OCI-M2 (cell line): ENCODE measurements around the gene SERPINA12.

ENCODE experiments used
- DNase-seq: peaks from one replicate; lab custom pipeline; 2025; ENCODE audit not compliant: unreplicated experiment; lab: John Stamatoyannopoulos, UW

The SERPINA12 gene, protein sequence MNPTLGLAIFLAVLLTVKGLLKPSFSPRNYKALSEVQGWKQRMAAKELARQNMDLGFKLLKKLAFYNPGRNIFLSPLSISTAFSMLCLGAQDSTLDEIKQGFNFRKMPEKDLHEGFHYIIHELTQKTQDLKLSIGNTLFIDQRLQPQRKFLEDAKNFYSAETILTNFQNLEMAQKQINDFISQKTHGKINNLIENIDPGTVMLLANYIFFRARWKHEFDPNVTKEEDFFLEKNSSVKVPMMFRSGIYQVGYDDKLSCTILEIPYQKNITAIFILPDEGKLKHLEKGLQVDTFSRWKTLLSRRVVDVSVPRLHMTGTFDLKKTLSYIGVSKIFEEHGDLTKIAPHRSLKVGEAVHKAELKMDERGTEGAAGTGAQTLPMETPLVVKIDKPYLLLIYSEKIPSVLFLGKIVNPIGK

GRCh38 chr14:94509356-94509755 lies at the start of gene SERPINA12:
Gene SERPINA12 (minus strand): TSS chr14:94509469. CDS start chr14:94498397, 11,072 bp downstream.
- DNase-seq, result no peak

DNA sequence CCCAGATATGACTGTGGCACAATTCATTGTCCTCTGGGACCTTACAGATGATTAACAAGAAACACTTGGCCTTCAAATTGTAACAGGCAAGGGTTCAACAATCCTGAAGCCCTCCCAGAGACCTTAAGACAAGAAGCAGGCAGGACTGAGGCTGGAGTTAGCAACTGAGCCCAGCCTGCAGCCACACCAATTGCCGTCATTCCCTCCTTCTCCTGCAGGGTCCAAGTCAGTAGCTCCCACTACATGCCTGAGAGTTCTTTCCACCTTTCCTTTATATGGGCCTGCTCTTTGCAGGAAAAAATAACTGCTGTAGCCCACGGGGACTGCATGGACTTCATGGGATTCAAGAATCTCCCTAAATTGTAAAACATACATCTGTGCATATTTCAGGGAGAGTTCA lies 49.6 kb upstream of the SERPINA12 start:
- no peak for DNase-seq

- DNase-seq, result no peak
Measured at GRCh38 chr14:94557327-94557726, 48.1 kb upstream of the SERPINA12 start.

- DNase-seq, result no peak
Measured at GRCh38 chr14:94555991-94556390, 46.7 kb upstream of the SERPINA12 start.

GRCh38 chr14:94550041-94550440 lies 40.8 kb upstream of the SERPINA12 start:
- no peak for DNase-seq

GRCh38 chr14:94548999-94549985 lies 40.0 kb upstream of the SERPINA12 start:
- DNase-seq, result no peak

GRCh38 chr14:94548131-94548998 lies 39.1 kb upstream of the SERPINA12 start:
- DNase-seq, result no peak

DNA sequence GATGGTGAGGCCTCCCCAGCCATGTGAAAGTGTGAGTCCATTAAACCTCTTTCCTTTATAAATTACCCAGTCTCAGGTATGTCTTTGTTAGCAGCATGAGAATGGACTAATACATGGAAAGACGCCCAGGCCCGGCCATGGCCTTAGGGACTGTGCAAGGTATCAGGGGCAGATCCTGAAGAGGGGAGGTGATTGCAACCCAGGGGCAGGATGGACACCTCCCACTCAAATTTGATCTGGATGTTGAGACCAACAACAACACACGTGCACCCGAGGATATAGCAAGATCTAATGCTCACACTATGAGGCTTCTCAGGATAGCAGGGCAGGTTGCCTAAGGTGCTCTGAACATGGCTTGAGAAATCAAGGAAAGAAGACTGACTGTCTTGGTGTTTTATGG lies 38.5 kb upstream of the SERPINA12 start:
- no peak for DNase-seq

DNA sequence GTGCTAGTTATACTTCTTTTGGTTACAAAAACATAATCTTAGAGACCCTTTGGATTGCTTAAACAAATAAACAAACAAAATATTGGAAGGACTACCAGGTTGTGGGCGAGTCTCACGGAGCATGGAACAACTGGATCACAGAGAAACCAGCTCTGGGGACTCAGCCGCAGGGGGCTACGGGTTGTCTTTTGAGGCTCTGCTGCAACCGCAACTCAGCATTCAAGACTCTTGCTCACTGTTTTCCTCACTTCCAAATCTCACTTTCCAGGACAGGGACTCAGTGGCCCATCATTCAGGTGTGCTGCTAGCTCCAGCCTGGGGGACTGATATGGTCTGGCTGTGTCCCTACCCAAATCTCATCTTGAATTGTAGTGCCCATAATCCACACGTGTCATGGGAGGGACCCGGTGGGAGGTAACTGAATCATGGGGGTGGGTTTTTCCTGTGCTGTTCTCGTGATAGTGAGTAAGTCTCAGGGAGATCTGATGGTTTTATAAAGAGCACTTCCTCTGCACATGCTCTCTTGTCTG lies 37.9 kb upstream of the SERPINA12 start:
- no peak for DNase-seq

DNA sequence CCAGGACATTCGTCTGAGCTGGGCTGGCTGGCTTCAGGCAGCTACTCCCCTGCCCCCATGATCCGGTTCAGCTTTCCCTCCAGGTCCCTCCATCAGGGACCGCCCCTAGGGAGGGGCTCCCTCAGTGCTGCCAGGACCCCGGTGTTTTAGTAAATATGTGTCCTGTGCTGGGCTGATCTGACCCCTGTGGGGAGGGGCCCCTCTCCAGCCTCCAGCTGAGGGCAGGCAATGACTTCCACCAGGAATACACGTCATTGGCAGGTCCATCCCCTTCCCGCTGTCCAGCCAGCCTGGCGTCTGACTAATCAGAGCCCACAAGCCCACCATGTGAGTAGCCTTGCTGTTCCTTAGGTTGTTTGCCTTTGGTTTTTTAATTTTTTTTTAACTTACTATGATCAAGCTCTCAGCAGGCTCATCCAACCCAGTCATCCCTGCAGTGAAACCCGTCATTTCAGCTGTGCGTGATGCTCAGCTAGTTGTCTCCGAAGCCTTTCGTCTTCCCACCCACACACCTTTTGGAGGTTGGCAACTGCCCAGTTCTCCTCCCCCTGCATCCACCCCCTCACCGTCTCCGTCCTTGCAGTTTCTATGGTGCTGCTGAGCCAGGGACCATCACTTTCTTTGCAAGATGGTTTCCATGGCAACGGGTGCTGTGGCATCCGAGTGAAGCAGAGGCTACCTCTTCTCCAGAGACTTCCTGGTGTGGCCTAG lies 36.0 kb upstream of the SERPINA12 start:
- DNase-seq, result no peak

DNA sequence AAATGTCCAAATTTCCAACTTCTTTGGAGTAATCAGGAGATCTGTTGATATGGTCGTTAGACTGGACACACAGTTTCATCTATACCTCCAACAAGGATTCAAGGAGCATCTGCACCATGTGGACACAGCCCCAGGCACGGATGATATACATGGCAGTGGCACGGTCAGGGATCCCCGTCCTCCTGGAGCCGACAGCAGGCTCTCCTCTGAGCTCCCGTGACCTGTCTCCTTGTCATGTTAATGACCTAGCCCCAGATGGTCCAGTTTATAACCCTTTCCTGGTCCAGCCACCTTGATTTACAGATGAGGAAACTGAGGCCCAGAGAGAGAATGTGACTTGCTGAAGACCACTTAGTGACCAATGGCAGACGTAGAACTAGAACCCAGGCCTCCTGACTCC lies 35.5 kb upstream of the SERPINA12 start:
- DNase-seq, result no peak

DNA sequence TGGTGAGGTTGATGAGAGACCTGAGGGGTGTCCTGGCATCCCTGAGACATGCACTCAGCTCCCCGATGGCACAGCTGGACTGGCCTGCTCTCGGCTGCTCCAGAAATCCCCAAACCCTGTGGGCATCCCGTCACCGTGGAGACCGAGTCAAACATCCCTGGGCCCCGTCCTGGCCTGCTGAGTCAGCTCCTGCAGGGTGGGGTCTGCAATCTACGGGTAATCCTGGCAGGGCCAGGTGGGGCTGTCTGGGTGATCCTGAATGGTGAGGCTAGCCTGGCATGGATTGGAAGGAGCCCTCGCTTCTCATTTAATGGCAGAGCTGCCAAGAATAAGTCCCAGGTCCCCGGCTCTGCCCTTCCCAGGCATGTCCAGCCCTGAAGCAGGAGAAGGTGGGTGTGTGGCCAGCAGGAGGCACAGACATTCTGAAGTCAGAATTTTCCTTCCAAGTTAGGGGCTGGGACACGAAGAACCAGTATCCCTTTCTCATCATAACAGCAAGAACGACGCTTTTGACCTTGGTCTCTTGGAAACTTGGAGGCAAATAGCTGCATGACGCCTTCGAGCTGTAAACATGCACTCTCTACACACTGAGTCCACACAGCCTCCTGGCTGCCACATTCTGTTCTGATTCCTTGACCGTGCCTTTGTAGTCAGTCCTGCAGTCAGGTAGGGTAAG lies 34.3 kb upstream of the SERPINA12 start:
- DNase-seq, result no peak

- DNase-seq, result no peak
Measured at GRCh38 chr14:94542811-94543440, 33.7 kb upstream of the SERPINA12 start.

DNA sequence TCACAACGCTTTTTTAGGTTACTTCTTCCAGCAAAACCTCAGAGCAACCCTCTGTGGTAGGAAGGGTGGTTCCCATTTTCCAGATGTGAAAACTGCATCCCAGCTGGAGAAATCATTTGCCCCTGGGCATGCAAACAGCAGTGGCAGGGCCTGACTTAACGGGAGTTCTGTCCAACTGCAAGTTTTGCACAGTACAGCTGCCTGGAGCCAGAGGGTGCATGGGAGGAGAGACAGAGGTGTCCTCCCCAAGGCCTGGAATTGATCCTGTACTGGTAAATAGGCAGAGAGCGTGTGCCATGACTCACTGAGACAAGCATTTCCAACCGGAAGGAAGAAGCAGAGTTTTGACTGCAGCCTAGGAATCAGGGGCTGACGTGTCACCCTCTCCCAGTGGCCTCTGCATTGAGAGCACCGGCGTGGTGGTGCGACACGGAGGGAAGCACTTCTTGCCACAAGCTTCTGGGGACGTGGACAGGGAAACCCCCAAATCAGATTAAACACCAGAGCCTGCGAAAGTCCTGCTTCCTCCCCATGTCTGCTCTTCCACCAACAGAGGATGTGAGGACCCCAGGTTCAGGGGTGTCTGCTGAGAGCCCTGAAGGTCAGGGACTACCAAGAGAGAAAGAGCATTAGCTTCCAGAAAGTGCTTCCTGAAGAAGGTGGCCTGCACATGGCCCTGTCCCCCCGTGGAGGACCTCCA lies 33.0 kb upstream of the SERPINA12 start:
- no peak for DNase-seq

- no peak for DNase-seq
Measured at GRCh38 chr14:94541234-94541975, 32.1 kb upstream of the SERPINA12 start.

DNA sequence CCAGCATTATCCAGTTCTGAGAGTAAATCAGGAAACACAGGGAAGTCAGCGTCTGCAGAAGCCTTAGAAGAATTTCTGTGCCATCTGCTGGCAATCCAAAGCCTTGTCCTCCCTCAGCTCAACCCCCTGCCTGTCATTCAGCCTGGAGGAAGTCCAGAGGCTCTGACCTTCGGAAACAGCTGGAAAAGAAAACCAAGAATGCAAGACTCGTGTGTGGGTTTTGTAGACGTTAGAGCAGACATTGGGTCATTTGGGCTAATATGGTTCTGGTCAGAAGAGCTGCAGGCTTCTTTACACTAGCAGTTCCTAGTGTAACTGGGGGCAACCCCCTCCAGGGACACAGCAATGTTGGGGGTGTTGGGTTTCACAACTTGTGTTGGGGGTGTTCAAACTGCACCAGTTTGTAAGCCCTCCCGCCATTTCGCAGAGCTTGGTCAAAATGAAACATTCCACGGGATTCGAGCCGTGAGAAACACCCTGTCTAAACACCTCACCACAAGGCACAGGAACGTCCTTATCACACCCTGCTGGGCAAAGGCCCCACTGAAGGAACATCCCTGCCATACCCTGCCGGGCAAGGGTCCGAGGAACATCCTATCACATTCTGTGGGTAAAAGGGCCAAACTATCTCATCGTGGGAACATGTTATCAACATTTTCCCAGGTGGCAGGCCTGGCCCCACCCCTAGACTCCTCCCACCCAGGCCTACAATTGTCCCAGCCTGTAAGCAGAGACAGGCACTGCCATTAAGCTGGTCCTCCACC lies 30.9 kb upstream of the SERPINA12 start:
- no peak for DNase-seq

DNA sequence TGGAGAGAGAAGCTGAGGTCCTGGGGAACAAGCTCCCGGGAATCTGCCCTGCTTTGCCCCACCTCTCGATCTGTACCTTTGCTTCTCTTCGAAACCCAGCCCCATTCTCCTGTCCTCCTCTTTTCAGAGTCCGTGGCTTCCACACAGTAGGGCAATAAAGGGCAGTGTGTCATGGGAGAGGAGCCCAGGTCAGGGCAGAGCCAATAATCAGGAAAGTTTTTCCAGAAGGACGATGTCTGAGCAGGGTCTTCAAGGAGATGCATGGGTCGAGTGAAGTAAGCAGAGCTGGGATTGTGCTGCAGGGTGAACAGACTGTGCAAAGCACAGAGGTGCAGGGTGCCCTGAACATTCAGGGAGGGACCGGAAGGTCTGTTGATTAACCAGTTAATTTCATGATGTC lies 29.9 kb upstream of the SERPINA12 start:
- DNase-seq, result no peak
